ENCODE measurements around the gene LRBA.
"Not testable (repeated sequence)": the region's sequence is repeated elsewhere in the genome, so short reads cannot be mapped to it uniquely, and the experiment has no call there.

Gene LRBA

GRCh38 chr4:150390531-150390910 is 624.6 kb downstream of the LRBA start:
- Mint-ChIP-seq H3K4me1 (no peaks in the 10 kb centered on the region), H3K27me3 (no peaks in the 10 kb centered on the region), H3K27ac (no peak overlapping the region), H3K9me3 (peaks cover 7 to 12% of the 10 kb centered on the region in 2 donors), H3K4me3 (no peak overlapping the region)
- DNase-seq, result no peak
- no peak for ATAC-seq

- ATAC-seq, result no peak
- Mint-ChIP-seq H3K27ac (no peak overlapping the region), H3K4me1 (no peaks in the 10 kb centered on the region), H3K27me3 (no peaks in the 10 kb centered on the region), H3K9me3 (peaks cover 2 to 8% of the 10 kb centered on the region in 2 donors), H3K4me3 (no peak overlapping the region)
- DNase-seq, result no peak
These were observed 625.1 kb downstream of the LRBA start for GRCh38 chr4:150389896-150390530.

GRCh38 chr4:150387981-150388380 is 627.1 kb downstream of the LRBA start:
- DNase-seq (no peak), ATAC-seq (no peak)
- Mint-ChIP-seq H3K4me1 (no peaks in the 10 kb centered on the region), H3K9me3 (no peaks in the 10 kb centered on the region), H3K4me3 (no peak overlapping the region), H3K27ac (no peak overlapping the region), H3K27me3 (no peaks in the 10 kb centered on the region)

- H3K9me3 Mint-ChIP-seq, H3K4me3 Mint-ChIP-seq, H3K27me3 Mint-ChIP-seq, DNase-seq, H3K4me1 Mint-ChIP-seq, H3K27ac Mint-ChIP-seq, ATAC-seq: not testable (repeated sequence)
These were observed 628.7 kb downstream of the LRBA start for GRCh38 chr4:150386415-150386814.

GRCh38 chr4:150385606-150386005 is 629.5 kb downstream of the LRBA start:
- H3K27ac Mint-ChIP-seq, result no peak overlapping the region
- ATAC-seq, result no peak
- no peak overlapping the region for H3K4me3 Mint-ChIP-seq
- H3K9me3 Mint-ChIP-seq, result no peaks in the 10 kb centered on the region
- no peaks in the 10 kb centered on the region for H3K27me3 Mint-ChIP-seq
- no peaks in the 10 kb centered on the region for H3K4me1 Mint-ChIP-seq
- DNase-seq, result no peak

GRCh38 chr4:150384249-150384648 is 630.8 kb downstream of the LRBA start:
- Mint-ChIP-seq H3K27ac (no peak overlapping the region), H3K9me3 (no peaks in the 10 kb centered on the region), H3K4me3 (no peak overlapping the region), H3K4me1 (no peaks in the 10 kb centered on the region), H3K27me3 (no peaks in the 10 kb centered on the region)
- no peak for DNase-seq
- ATAC-seq, result no peak

GRCh38 chr4:150382028-150382427 is 633.1 kb downstream of the LRBA start:
- Mint-ChIP-seq H3K27ac (no peak overlapping the region), H3K4me1 (no peaks in the 10 kb centered on the region), H3K27me3 (no peaks in the 10 kb centered on the region), H3K9me3 (no peaks in the 10 kb centered on the region), H3K4me3 (no peak overlapping the region)
- DNase-seq, result no peak
- no peak for ATAC-seq

GRCh38 chr4:150381609-150382008 is 633.5 kb downstream of the LRBA start:
- Mint-ChIP-seq H3K27ac (no peak overlapping the region), H3K27me3 (no peaks in the 10 kb centered on the region), H3K9me3 (no peaks in the 10 kb centered on the region), H3K4me3 (no peak overlapping the region), H3K4me1 (no peaks in the 10 kb centered on the region)
- no peak for DNase-seq
- ATAC-seq, result no peak

- no peaks in the 10 kb centered on the region for H3K27me3 Mint-ChIP-seq
These were observed 634.0 kb downstream of the LRBA start for GRCh38 chr4:150381036-150381435.

GRCh38 chr4:150379454-150379853 is 635.6 kb downstream of the LRBA start:
- Mint-ChIP-seq H3K4me3 (no peak overlapping the region), H3K27ac (no peak overlapping the region), H3K4me1 (no peaks in the 10 kb centered on the region), H3K27me3 (no peaks in the 10 kb centered on the region), H3K9me3 (no peaks in the 10 kb centered on the region)
- ATAC-seq, result no peak
- DNase-seq, result no peak

More at GRCh38 chr4:150381036-150381435, 634.0 kb downstream of the LRBA start:
- H3K9me3 Mint-ChIP-seq, result no peaks in the 10 kb centered on the region
- peak overlapping the region in 1 of 2 donors; percentile 92 for H3K27ac Mint-ChIP-seq
- H3K4me3 Mint-ChIP-seq, result no peak overlapping the region
- no peak for ATAC-seq
- H3K4me1 Mint-ChIP-seq, result no peaks in the 10 kb centered on the region
- DNase-seq, result no peak

- no peak for DNase-seq
- H3K4me1 Mint-ChIP-seq, result no peaks in the 10 kb centered on the region
- no peaks in the 10 kb centered on the region for H3K27me3 Mint-ChIP-seq
- no peak overlapping the region for H3K27ac Mint-ChIP-seq
- no peaks in the 10 kb centered on the region for H3K9me3 Mint-ChIP-seq
- H3K4me3 Mint-ChIP-seq, result no peak overlapping the region
- no peak for ATAC-seq
These were observed 640.1 kb downstream of the LRBA start for GRCh38 chr4:150375025-150375424.

- no peak overlapping the region for H3K27ac Mint-ChIP-seq
- H3K9me3 Mint-ChIP-seq, result no peaks in the 10 kb centered on the region
- peaks cover 6% of the 10 kb centered on the region for H3K4me1 Mint-ChIP-seq
- ATAC-seq (no peak), DNase-seq (no peak)
- H3K4me3 Mint-ChIP-seq, result no peak overlapping the region
- no peaks in the 10 kb centered on the region for H3K27me3 Mint-ChIP-seq
These were observed 643.2 kb downstream of the LRBA start for GRCh38 chr4:150371869-150372268.

- H3K4me3 Mint-ChIP-seq, result no peak overlapping the region
- H3K4me1 Mint-ChIP-seq, result peaks cover 13% of the 10 kb centered on the region
- no peak overlapping the region for H3K27ac Mint-ChIP-seq
- ATAC-seq (no peak), DNase-seq (no peak)
- H3K9me3 Mint-ChIP-seq, result no peaks in the 10 kb centered on the region
- no peaks in the 10 kb centered on the region for H3K27me3 Mint-ChIP-seq
These were observed 645.4 kb downstream of the LRBA start for GRCh38 chr4:150369434-150370380.

- Mint-ChIP-seq H3K27me3 (no peaks in the 10 kb centered on the region), H3K4me3 (no peak overlapping the region), H3K27ac (peak overlapping the region in 1 of 2 donors; percentile 72), H3K4me1 (peaks cover 22% of the 10 kb centered on the region), H3K9me3 (no peaks in the 10 kb centered on the region)
- ATAC-seq (no peak), DNase-seq (no peak)
These were observed 646.4 kb downstream of the LRBA start for GRCh38 chr4:150368667-150369066.

GRCh38 chr4:150367326-150367725 is 647.8 kb downstream of the LRBA start:
- Mint-ChIP-seq H3K4me3 (no peak overlapping the region), H3K4me1 (peaks cover 23% of the 10 kb centered on the region), H3K27ac (no peak overlapping the region), H3K27me3 (no peaks in the 10 kb centered on the region), H3K9me3 (no peaks in the 10 kb centered on the region)
- DNase-seq (no peak), ATAC-seq (no peak)

GRCh38 chr4:150366487-150366999 is 648.5 kb downstream of the LRBA start:
- Mint-ChIP-seq H3K9me3 (no peaks in the 10 kb centered on the region), H3K4me1 (peaks cover 23% of the 10 kb centered on the region), H3K27me3 (no peaks in the 10 kb centered on the region), H3K27ac (no peak overlapping the region), H3K4me3 (no peak overlapping the region)
- DNase-seq (no peak), ATAC-seq (no peak)

All from stimulated activated naive CD8-positive, alpha-beta T cell treated with anti-CD3 and anti-CD28 coated beads, Interleukin-15, amount 100 ng/mL, for 72 hours (primary cell).